OCI-LY1 (cell line): ENCODE results near the gene CMTM7.
A peak's percentile ranks its signal among the peaks of the same experiment; 100 is the strongest.

Experiments
- H2AFZ ChIP-seq: fragments of 200-600 bp; sonication (generic), shearing (Covaris generic); 2 replicates; pipeline ENCODE4 v1.6.0; 2014; ENCODE audit warnings: antibody characterized with exemption, mild to moderate bottlenecking, low read length
- H3F3A ChIP-seq: fragments of 200-600 bp; sonication (generic), shearing (Covaris generic); 2 replicates; pipeline ENCODE4 v1.6.0; 2014; ENCODE audit warnings: mild to moderate bottlenecking, antibody characterized with exemption, low read length, moderate library complexity; ENCODE audit not compliant: insufficient read depth
- H3K27ac ChIP-seq: fragments of 200-600 bp; sonication (generic); 2 replicates; pipeline ENCODE4 v1.5.1; 2014; ENCODE audit warnings: low read length, mixed run types, mild to moderate bottlenecking, low read depth; ENCODE audit not compliant: poor library complexity, severe bottlenecking
- H3K27me3 ChIP-seq: fragments of 200-600 bp; sonication (generic); 2 replicates; pipeline ENCODE4 v1.6.0; 2014; ENCODE audit warnings: antibody characterized with exemption, mild to moderate bottlenecking, low read length, moderate library complexity; ENCODE audit not compliant: insufficient read depth
- H3K36me3 ChIP-seq: fragments of 200-600 bp; sonication (generic); 2 replicates; pipeline ENCODE4 v1.6.1; 2014; ENCODE audit warnings: mild to moderate bottlenecking, antibody characterized with exemption, low read length, moderate library complexity, mixed read lengths; ENCODE audit not compliant: insufficient read depth
- H3K4me1 ChIP-seq: fragments of 200-600 bp; sonication (generic); 2 replicates; pipeline ENCODE4 v1.5.1; 2014; ENCODE audit warnings: mild to moderate bottlenecking, low read length, moderate library complexity; ENCODE audit not compliant: insufficient read depth, severe bottlenecking
- H3K4me2 ChIP-seq: fragments of 200-600 bp; sonication (generic), shearing (Covaris generic); 2 replicates; pipeline ENCODE4 v1.6.1; 2014; ENCODE audit warnings: low read length
- H3K4me3 ChIP-seq: fragments of 200-600 bp; sonication (generic); 2 replicates; pipeline ENCODE4 v1.5.1; 2014; ENCODE audit warnings: low read length, low read depth, mild to moderate bottlenecking, mixed read lengths; ENCODE audit not compliant: poor library complexity, severe bottlenecking
- H3K79me2 ChIP-seq: fragments of 200-600 bp; shearing (Covaris generic); 2 replicates; pipeline ENCODE4 v1.6.1; 2016; ENCODE audit warnings: mixed run types, low read length, mixed read lengths; ENCODE audit not compliant: insufficient read depth
- H3K9ac ChIP-seq: fragments of 200-600 bp; sonication (generic), shearing (Covaris generic); 2 replicates; pipeline ENCODE4 v1.6.1; 2014; ENCODE audit warnings: mild to moderate bottlenecking, low read length, mixed read lengths
- H3K9me2 ChIP-seq: fragments of 200-600 bp; sonication (generic), shearing (Covaris generic); 2 replicates; pipeline ENCODE4 v1.6.1; 2014; ENCODE audit warnings: low read depth, mild to moderate bottlenecking, low read length, mixed read lengths
- H3K9me3 ChIP-seq: fragments of 200-600 bp; shearing (Covaris generic); 2 replicates; pipeline ENCODE4 v1.6.1; 2014; ENCODE audit warnings: low read length, mixed read lengths
- H4K20me1 ChIP-seq: fragments of 200-600 bp; sonication (generic), shearing (Covaris generic); 2 replicates; pipeline ENCODE4 v1.6.0; 2016; ENCODE audit warnings: mild to moderate bottlenecking, low read length; ENCODE audit not compliant: insufficient read depth
- EZH2 ChIP-seq: fragments of 200-600 bp; sonication (generic), shearing (Covaris generic); IDR thresholded peaks from 2 replicates; pipeline ENCODE4 v1.8.0; 2017; ENCODE audit warnings: borderline replicate concordance, mixed run types, mild to moderate bottlenecking, antibody characterized with exemption, low read length, moderate library complexity, mixed read lengths
- TF ChIP-seq, protein P1 (sequence below): fragments of 200-600 bp; sonication (generic), shearing (Covaris generic); IDR thresholded peaks from 2 replicates; pipeline ENCODE4 v1.5.1; 2017; ENCODE audit warnings: mild to moderate bottlenecking, antibody characterized with exemption, low read length, moderate library complexity, mixed read lengths

CMTM7 gene

DNA sequence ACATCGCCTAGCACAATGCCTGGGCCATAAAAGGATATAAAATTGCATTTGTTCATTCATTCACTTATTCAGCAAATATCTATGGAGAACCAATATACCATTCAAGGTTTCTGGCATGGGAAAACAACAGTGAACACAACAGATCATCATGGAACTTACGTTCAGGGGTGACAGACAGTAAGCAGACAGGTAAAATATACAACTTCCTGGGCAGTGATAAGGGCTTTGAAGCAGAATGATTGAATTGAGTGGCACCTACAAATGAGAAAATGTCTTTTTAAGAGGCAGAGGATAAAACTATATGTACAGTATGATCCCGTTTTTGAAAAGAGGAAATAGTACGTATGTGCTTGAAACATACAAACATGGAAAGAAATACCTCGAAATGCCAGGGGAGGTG is 39.2 kb downstream of the CMTM7 start:
- H3F3A ChIP-seq: peaks cover 9% of the 10 kb centered on the region; the same call in 1 of the 2 replicates
- no peak overlapping the region for H3K9ac ChIP-seq
- H2AFZ ChIP-seq: no peak overlapping the region
- H3K9me3 ChIP-seq: no peaks in the 10 kb centered on the region
- peak overlapping the region; percentile 90 for H3K27ac ChIP-seq
- H3K36me3 ChIP-seq: no peaks in the 10 kb centered on the region
- no peaks in the 10 kb centered on the region for H3K9me2 ChIP-seq
- no peaks in the 10 kb centered on the region for H3K27me3 ChIP-seq
- peaks cover 69% of the 10 kb centered on the region for H3K4me1 ChIP-seq
- no peak overlapping the region for H3K4me2 ChIP-seq
- no peaks in the 10 kb centered on the region for H3K79me2 ChIP-seq
- no peaks in the 10 kb centered on the region for H4K20me1 ChIP-seq
- no peak overlapping the region for H3K4me3 ChIP-seq
- TF ChIP-seq, protein P1, sequence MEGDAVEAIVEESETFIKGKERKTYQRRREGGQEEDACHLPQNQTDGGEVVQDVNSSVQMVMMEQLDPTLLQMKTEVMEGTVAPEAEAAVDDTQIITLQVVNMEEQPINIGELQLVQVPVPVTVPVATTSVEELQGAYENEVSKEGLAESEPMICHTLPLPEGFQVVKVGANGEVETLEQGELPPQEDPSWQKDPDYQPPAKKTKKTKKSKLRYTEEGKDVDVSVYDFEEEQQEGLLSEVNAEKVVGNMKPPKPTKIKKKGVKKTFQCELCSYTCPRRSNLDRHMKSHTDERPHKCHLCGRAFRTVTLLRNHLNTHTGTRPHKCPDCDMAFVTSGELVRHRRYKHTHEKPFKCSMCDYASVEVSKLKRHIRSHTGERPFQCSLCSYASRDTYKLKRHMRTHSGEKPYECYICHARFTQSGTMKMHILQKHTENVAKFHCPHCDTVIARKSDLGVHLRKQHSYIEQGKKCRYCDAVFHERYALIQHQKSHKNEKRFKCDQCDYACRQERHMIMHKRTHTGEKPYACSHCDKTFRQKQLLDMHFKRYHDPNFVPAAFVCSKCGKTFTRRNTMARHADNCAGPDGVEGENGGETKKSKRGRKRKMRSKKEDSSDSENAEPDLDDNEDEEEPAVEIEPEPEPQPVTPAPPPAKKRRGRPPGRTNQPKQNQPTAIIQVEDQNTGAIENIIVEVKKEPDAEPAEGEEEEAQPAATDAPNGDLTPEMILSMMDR: no peak
- TF ChIP-seq EZH2: no peak

DNA sequence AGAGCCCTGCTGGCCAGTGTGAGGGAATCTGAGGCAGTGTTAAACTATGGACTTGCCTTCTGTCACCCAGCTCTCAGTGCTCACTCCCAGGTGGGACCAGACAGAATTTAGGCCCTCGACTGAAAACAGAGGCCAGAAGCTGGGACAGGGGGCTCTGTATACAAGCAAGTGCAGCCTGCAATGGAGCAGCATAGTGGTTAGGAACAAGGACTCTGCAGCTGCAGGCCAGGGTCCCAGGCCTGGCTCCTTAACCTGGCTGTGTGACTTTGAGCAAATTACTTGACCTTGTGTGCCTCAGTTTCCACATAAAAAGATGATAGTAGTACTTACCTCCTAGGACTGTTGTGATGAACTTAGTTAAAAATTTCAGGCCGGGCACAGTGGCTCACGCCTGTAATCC is 39.8 kb downstream of the CMTM7 start:
- H3K4me1 ChIP-seq: peaks cover 75% of the 10 kb centered on the region
- no peak overlapping the region for H3K4me3 ChIP-seq
- no peaks in the 10 kb centered on the region for H3K27me3 ChIP-seq
- no peaks in the 10 kb centered on the region for H3K36me3 ChIP-seq
- no peak overlapping the region for H3K9ac ChIP-seq
- no peak overlapping the region for H2AFZ ChIP-seq
- no peak overlapping the region for H3K4me2 ChIP-seq
- TF ChIP-seq, protein P1: no peak
- TF ChIP-seq EZH2: no peak
- no peaks in the 10 kb centered on the region for H4K20me1 ChIP-seq
- H3K79me2 ChIP-seq: no peaks in the 10 kb centered on the region
- peaks cover 12% of the 10 kb centered on the region; the same call in 1 of the 2 replicates for H3F3A ChIP-seq
- peak overlapping the region; percentile 90 for H3K27ac ChIP-seq
- no peaks in the 10 kb centered on the region for H3K9me2 ChIP-seq
- H3K9me3 ChIP-seq: no peaks in the 10 kb centered on the region

DNA sequence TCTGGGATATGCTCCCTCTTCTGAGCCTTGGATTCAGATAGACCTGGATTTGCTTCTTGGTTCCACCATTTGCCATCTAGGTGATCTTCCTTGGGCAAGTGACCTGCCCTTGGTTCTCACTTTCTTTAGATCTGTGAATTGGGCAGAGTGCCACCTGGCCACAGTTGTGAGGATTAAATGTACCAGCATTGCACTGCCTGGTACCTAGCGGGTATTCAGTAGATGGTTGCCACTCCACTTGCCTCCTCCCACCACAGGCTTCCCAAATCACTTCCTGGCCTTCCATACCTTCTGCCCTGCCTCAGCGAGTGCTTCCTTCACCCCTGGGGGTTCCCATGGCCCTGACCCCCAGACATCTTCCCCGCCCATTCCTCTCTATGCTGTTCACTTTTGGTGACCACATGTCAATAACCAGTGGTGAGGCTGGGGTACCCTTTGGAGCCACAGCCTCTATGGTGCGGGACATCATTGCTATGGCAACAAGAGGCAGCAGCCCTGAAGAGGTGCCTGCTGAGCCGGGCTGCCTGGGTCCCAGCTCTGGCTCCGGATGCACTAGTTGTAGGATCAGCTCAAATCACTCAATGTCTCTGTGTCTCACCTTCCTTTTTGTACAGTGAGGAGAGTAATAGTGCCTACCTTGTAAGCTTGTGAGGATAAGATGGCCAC is 40.5 kb downstream of the CMTM7 start:
- no peak overlapping the region; the same call in 1 of the 2 replicates for H3K4me2 ChIP-seq
- no peaks in the 10 kb centered on the region for H3K79me2 ChIP-seq
- H3K4me1 ChIP-seq: peaks cover 82% of the 10 kb centered on the region
- peaks cover 12% of the 10 kb centered on the region; the same call in 1 of the 2 replicates for H3F3A ChIP-seq
- no peak overlapping the region for H3K9ac ChIP-seq
- H3K27ac ChIP-seq: peak overlapping the region; percentile 82
- no peaks in the 10 kb centered on the region for H3K9me3 ChIP-seq
- H3K9me2 ChIP-seq: no peaks in the 10 kb centered on the region
- no peaks in the 10 kb centered on the region for H4K20me1 ChIP-seq
- no peaks in the 10 kb centered on the region for H3K27me3 ChIP-seq
- no peak overlapping the region for H2AFZ ChIP-seq
- H3K36me3 ChIP-seq: no peaks in the 10 kb centered on the region
- no peak for TF ChIP-seq EZH2
- no peak overlapping the region for H3K4me3 ChIP-seq
